HFFc6 (cell line): Measurements from ENCODE around the gene EGFL7. TPM values are rescaled to one million over a fixed set of nuclear protein-coding genes. Genes with fewer than 3 reads are reported as not detected.

Experiments used
- DNase-seq: peaks from one replicate; pipeline ENCODE4 v3.0.0-alpha.2; 2018
- H3K27ac Mint-ChIP-seq: 2 replicates; pipeline ENCODE4 v1.8.0; 2020; ENCODE audit warnings: mild to moderate bottlenecking, mixed read lengths
- H3K27me3 Mint-ChIP-seq: 2 replicates; pipeline ENCODE4 v1.8.0; 2021; ENCODE audit warnings: mild to moderate bottlenecking, moderate library complexity, mixed read lengths; ENCODE audit not compliant: insufficient read depth
- H3K36me3 Mint-ChIP-seq: 2 replicates; pipeline ENCODE4 v1.8.0; 2021; ENCODE audit warnings: low read depth, mixed read lengths
- H3K4me1 Mint-ChIP-seq: 2 replicates; pipeline ENCODE4 v1.8.0; 2020; ENCODE audit warnings: low read depth, mixed read lengths
- H3K4me3 Mint-ChIP-seq: 2 replicates; pipeline ENCODE4 v1.8.0; 2020; ENCODE audit warnings: mild to moderate bottlenecking, moderate library complexity, mixed read lengths
- H3K9me3 Mint-ChIP-seq: 2 replicates; pipeline ENCODE4 v1.8.0; 2020; ENCODE audit warnings: mild to moderate bottlenecking, mixed read lengths
- total RNA-seq, 6 experiments: library from RNA; stranded (reverse); fragmentation: NEBNext Ultra II Directional; extraction: Animal tissue kit (Norgen Biotek cat#: 25700); gene quantifications; 2 replicates in 1 of 6; 3 replicates in 5 of 6; pipeline ENCODE4 v1.2.3, GENCODE V29; 2021
- TF ChIP-seq, protein P1 (sequence below): fragments of 200-600 bp; sonication (generic); IDR thresholded peaks from 2 replicates; pipeline ENCODE4 v1.5.0; 2021; ENCODE audit warnings: antibody characterized with exemption, mild to moderate bottlenecking

Gene EGFL7
- total RNA-seq, 6 experiments from 2014 or later: 3.5 to 6.3 (median 5.6) TPM

DNA sequence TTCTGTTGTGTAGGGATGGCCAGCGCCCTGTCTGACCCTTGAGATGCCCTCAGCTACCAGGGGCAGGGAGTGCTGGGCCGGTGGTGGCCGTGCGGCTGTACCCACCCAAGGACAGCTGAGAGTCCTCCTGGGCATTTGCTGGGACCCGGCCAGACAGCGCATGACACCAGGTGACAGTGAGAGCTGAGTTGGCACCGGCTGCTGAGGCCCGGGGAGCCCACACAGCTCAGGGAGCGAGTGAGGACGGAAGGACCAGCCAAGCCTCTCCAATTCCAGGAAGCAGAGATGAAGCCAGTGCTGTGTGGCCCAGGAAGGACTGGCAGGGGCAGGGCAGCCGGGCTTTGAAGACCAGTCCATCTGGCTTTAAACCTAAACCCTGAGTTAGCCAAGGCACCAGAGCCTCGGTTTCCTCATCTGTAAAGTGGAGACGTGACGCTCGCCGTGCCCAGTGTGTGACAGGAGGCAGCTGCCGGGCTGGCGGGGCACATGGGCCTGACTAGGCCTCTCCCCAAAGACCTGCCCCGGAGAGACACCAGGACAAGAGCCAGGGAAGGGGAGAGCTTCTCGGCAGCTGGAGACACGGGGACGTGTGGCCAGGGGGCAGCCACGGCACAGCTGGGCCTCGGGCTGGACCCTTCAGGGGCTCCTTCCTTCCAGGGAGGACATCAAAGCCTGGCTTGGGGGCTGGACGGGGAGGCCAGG is 27.5 kb downstream of the EGFL7 start:
- Mint-ChIP-seq H3K36me3 (no peaks in the 10 kb centered on the region), H3K9me3 (no peaks in the 10 kb centered on the region), H3K4me3 (no peak overlapping the region), H3K4me1 (peaks cover 16% of the 10 kb centered on the region), H3K27ac (no peak overlapping the region), H3K27me3 (peaks cover 5% of the 10 kb centered on the region; the same call in 1 of the 2 replicates)
- TF ChIP-seq, protein P1, sequence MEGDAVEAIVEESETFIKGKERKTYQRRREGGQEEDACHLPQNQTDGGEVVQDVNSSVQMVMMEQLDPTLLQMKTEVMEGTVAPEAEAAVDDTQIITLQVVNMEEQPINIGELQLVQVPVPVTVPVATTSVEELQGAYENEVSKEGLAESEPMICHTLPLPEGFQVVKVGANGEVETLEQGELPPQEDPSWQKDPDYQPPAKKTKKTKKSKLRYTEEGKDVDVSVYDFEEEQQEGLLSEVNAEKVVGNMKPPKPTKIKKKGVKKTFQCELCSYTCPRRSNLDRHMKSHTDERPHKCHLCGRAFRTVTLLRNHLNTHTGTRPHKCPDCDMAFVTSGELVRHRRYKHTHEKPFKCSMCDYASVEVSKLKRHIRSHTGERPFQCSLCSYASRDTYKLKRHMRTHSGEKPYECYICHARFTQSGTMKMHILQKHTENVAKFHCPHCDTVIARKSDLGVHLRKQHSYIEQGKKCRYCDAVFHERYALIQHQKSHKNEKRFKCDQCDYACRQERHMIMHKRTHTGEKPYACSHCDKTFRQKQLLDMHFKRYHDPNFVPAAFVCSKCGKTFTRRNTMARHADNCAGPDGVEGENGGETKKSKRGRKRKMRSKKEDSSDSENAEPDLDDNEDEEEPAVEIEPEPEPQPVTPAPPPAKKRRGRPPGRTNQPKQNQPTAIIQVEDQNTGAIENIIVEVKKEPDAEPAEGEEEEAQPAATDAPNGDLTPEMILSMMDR: no peak
- no peak for DNase-seq

DNA sequence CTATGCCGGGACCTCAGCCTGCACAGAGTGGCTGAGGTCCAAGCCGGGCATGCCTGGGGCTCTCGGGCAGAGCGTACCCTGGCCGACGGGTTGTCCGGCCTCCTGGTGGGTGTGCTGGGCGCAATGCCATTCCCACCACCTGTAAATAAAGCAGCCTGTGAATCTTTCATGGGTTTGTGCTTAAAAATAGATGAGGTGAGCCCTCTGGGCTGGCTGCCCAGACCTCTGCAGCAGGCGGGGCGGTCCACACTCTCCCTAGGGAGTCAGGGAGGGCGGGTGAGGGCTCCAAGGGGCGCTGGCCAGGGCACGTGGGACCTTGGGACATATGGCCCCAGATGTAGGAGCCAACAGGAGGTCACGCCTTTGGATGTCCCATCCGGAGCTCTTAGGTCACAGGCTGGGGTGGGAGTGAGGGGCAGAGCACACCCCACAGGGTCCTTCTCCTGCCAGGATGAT is 28.1 kb downstream of the EGFL7 start:
- Mint-ChIP-seq H3K4me1 (peaks cover 15% of the 10 kb centered on the region), H3K4me3 (no peak overlapping the region), H3K27ac (no peak overlapping the region), H3K27me3 (peaks cover 6% of the 10 kb centered on the region; the same call in 1 of the 2 replicates), H3K36me3 (no peaks in the 10 kb centered on the region), H3K9me3 (no peaks in the 10 kb centered on the region)
- TF ChIP-seq, protein P1: no peak
- DNase-seq: no peak

DNA sequence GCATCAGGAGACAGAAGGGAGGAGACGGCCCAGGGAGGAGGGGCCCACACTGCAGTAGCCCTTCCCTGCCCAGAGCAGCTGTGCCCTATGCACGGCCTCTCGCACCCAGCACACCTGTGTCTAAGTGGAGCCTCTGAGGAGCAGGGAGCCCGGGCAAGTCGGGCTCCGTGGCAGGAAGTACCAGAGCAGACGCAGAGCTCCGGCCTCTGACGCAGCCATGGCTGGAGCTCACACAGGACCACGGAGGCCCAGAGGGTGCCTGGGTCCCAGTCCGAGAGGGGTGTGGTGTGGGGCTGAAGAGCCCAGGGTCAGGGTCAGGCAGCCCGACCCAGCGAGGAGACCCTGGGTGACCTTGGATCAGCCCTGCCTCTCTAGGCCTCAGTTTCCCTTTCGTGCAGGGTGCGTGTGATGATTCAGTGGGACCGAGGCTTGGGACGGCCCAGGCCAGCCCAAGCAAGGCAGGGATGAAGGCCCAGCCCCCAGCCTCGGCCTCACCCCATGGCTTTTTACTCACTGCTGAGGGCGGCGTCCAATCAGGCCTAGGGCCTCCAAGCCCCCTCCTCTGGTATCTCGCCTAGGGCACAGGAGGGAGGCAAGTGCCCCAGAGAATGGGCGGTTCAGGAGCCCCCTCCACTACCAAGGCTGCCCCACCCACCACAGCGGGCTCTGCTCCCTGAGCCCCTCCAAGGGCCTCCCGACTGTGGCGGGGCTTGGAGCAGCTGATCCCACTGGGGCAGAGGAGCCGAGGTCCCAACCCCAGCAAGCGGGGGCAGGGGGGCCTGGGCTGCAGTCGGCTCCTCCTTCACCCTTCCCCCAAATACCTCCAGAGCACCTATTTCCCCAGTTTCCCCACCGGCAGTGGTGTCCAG is 28.8 kb downstream of the EGFL7 start:
- H3K36me3 Mint-ChIP-seq: no peaks in the 10 kb centered on the region
- TF ChIP-seq, protein P1: no peak
- no peak overlapping the region for H3K4me3 Mint-ChIP-seq
- no peak for DNase-seq
- H3K9me3 Mint-ChIP-seq: no peaks in the 10 kb centered on the region
- H3K27me3 Mint-ChIP-seq: peaks cover 6% of the 10 kb centered on the region; the same call in 1 of the 2 replicates
- peaks cover 10% of the 10 kb centered on the region for H3K4me1 Mint-ChIP-seq
- H3K27ac Mint-ChIP-seq: no peak overlapping the region

DNA sequence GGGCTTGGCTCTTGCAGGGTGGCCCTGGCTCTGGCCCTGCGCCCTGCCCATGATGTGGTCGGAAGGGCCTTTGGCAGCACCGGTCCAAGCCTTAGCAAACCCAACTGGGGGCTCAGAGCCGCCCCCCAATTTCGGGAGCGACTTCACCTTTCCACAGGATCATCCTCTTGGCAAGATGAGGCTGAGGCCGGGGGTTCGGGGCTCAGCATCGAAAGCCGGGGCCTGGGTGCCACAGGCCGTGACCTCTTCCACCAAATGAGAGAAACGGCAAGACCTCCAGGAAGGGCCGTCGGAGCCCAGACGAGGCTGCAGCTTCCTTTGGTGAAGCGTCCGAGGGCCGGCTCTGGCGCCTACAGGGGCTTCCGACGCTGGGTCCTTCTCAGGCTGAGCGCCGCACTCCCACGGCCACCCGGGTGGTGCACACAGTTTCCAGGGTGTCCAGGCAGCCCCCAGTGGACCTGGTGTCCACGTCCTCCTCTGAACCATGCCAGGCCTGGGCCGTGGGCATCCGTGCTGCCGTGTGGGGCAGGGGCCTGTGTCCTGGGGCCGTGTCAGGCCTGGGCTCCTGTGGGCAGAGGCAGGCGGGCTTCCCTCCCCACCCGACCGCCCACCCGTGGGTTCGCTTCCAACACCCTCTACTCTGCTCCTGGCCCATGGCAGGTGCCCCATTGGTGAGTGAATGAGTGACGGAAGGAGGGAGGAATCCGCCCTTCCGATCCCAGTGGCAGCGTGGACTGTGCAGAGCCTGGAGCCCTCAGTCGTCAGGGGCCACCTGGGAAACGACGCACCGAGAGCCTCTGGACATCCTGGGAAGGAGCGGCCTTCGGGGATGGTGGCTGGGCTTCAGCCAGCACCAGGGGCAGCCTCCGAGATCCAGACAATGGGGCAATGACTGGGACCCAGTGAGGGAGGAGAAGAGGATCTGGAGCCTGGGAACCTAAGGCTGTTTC is 29.7 kb downstream of the EGFL7 start:
- DNase-seq: no peak
- Mint-ChIP-seq H3K4me1 (peaks cover 10% of the 10 kb centered on the region), H3K27me3 (peaks cover 7% of the 10 kb centered on the region; the same call in 1 of the 2 replicates), H3K36me3 (no peaks in the 10 kb centered on the region), H3K4me3 (no peak overlapping the region), H3K9me3 (no peaks in the 10 kb centered on the region), H3K27ac (no peak overlapping the region)
- TF ChIP-seq, protein P1: no peak

DNA sequence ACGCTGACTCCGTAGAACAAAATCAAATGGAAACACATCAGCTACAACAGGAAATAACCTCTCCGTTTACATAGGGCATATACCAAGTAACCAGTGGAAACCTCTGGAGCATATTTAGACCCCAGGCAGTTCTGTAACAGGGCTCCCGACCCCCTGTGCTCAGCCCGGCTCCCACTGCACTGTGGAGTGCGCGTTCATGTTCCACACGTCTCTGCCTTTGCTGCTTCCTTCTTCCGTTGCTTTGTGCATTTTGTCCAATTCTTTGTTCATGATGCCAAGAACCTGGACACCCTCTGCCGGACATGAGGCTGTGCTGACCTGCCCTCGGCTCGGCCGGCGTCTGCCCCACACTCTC is 30.4 kb downstream of the EGFL7 start:
- no peaks in the 10 kb centered on the region for H3K36me3 Mint-ChIP-seq
- H3K4me1 Mint-ChIP-seq: peaks cover 10% of the 10 kb centered on the region
- H3K4me3 Mint-ChIP-seq: no peak overlapping the region
- TF ChIP-seq, protein P1: no peak
- no peak for DNase-seq
- H3K27ac Mint-ChIP-seq: no peak overlapping the region
- H3K9me3 Mint-ChIP-seq: no peaks in the 10 kb centered on the region
- peaks cover 13% of the 10 kb centered on the region; the same call in 1 of the 2 replicates for H3K27me3 Mint-ChIP-seq
